Measurements from ENCODE around the gene SYCP1.
"Not testable (repeated sequence)": the region's sequence is repeated elsewhere in the genome, so short reads cannot be mapped to it uniquely, and the experiment has no call there.

SYCP1 gene

DNA sequence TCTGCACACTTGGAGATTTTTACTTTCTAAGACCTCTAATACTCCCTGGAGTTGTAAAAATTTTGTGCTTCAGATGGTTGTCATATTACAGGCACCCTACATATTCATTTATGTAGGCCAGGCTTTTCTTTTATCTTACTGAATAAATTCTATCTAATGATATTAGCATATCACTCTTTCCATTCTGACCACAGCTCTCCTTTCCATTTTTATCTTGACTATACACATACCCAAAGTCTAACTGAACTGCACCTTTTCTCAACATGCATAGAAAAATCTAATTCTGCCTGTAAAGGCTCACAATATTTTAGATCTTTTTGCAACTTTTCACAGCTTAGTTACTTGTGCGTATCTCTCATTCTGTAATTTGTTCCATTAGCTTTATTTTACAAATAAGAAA, 122.2 kb downstream of the SYCP1 start:
- in situ Hi-C loops (cut with HindIII; ENCODE audit: low sequenced_read_pairs): no loop called here

DNA sequence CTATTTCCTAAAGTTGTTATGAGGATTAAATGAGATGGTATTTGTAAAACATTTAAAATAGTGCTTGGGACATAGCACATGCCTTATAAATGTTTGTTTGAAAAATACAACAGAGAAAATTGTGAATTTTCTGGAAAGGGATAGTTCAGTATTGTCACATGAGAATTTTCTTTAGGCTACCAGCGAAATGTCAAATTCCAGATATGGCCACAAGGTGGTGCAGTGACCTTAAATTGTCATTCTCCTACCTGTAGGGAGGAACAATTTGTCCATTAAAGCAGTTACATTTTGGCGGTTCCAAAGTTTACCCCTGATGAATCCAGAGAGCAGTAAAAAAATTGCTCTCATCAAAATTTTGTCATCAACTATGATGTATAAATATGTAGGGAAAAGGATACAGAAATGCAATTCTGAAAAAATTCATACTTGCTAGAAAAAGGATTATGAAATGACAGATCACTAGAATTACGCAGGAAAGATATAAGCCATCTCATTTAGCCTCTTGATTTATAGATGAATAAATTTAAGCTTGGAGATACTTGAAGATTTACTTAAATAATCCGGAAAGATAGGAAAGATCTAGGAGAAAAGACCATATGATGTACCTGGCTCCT, 124.7 kb downstream of the SYCP1 start:
- in situ Hi-C loops (cut with HindIII; ENCODE audit: low sequenced_read_pairs): no loop called here

DNA sequence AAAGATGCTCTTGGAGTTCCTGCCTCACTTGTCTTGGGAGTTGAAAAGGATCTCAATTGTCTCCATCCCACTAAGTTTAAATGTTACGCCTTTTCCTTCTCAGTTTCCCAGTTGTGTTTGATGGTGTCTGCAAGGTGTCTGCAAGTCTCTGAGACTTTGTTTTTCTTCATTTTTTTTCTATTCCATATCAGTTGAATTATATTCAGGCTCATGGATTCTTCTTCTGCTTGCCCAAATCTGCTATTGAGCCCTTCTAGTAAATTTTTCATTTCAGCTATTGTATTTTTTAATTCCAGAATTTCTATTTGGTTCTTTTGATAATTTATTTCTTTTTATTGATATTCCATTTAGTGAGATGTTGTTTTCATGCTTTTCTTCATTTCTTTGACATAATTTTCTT, 127.6 kb downstream of the SYCP1 start:
- in situ Hi-C loops (cut with HindIII; ENCODE audit: low sequenced_read_pairs): no loop called here

DNA sequence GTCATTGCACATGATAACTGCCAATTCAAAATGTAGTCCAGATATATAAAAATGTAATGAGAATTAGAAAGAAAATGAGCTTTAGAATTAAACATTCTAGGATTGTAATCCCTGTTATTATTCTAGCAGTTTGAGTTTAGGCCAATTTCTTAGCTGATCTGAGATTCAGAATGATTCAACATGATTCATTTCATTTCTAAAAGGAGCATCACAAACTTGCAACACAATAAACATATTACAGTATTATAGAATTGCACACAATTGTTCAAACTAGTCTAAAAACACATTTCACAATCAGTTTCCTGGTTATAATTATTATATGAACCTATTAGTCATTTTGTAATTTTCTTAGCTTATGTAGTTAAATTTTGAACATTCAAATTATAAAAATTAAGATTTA, 131.6 kb downstream of the SYCP1 start:
- in situ Hi-C loops (cut with HindIII; ENCODE audit: low sequenced_read_pairs): no loop called here

DNA sequence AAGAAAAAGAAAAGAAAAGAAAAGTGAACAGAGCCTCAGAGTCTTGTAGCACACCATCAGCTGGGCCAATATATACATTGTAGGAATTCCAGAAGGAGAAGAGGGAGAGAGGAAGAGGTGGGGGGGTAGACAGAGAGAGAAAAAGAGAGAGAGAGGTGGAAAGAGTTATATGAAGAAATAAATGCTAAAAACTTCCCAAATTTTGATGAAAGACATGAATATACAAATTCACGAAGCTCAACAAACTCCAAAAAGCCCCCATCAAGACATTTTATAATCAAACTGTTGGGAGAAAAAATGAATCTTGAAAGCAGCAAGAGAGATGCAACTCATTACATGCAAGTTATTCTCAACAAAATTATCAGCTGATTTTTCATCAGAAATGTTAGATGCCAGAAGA, 133.4 kb downstream of the SYCP1 start:
- in situ Hi-C loops (cut with HindIII; ENCODE audit: low sequenced_read_pairs): no loop called here

DNA sequence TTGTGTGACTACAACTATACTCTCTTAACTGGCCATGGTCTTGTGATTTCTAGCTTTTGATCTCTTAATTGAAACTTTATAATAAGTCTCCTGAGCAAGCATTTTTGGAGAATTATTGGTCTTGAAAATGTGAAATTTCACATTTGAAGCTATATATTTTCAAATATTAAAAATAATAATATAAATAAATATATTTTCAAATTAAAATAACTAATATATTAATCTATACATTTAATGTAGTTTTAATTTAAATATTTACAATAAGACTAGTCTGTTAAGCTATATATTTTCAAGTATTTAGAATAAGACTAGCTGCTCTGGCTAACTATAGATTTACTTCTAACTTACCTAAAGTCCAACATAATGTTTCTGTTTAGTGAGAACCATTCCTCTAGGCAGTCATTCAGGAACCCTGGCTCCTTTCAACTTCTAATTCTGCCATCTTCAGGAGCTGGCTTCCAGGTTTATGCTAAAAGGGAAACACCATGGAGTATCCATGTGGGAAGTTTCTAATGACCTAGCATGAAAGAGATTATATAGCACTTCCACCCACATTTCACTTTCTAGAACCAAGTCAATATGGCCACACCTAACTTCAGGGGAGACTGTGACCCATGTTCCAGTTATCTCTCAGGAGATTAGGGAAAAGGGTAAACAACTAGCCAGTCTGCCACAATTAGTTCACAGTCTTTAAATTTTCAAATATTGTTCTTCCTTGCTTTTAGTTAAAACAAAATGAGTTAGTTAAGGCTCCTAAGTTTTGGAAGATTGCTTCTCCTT, 143.0 kb downstream of the SYCP1 start:
- in situ Hi-C loops (cut with HindIII; ENCODE audit: low sequenced_read_pairs): no loop called here

DNA sequence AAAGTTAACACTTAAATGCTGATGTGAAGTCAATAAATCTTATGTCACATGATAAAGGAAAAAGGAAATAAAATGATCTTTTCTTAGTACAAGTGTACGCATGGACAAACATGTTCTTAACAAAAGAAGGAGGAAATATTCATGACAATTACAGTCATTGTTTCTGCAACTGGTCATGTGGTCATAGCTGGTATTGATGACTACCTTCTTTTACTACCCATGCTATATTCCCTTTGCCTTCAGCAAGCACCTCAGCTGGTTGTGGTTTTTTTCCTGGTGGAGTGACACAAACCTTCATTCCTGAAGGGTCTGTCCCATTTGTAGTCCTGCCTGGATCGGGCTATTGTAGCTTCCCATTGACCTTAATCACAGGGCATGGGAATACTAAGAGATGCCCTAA, 151.5 kb downstream of the SYCP1 start:
- in situ Hi-C loops (cut with HindIII; ENCODE audit: low sequenced_read_pairs): no loop called here

DNA sequence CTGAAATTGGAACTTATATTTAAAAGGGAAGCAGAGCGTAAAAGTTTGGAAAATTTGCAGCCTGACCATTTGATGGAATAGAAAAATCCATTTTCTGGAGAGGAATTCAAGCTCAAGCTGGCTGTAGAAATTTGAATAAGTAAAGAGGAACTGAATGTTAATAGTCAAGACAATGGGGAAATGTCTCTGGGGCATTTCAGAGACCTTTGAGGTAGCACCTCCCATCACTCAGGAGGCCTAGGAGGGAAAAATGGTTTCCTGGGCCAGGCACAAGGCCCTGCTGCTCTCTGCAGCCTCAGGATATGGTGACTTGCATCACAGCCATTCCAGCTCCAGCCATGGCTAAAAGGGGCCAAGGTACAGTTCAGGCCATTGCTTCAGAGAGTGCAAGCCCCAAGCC, 157.3 kb downstream of the SYCP1 start:
- in situ Hi-C loops (cut with HindIII; ENCODE audit: low sequenced_read_pairs): no loop called here

DNA sequence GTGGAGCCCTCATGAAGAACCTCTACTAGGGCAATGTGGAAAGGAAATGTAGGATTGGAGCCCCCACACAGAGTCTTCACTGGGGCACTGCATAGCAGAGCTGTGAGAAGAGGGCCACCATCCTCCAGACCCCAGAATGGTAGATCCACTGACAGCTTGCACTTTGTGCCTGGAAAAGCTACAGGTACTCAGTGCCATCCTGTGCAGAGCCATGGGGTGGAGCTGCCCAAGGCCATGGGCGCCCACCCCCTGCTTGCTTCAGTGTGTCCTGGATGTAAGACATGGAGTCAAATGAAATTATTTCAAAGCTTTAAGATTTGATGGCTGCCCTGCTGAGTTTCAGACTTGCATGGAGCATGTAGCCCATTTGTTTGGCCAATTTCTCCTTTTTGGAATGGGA, 157.8 kb downstream of the SYCP1 start:
- in situ Hi-C loops (cut with HindIII; ENCODE audit: low sequenced_read_pairs): no loop called here

DNA sequence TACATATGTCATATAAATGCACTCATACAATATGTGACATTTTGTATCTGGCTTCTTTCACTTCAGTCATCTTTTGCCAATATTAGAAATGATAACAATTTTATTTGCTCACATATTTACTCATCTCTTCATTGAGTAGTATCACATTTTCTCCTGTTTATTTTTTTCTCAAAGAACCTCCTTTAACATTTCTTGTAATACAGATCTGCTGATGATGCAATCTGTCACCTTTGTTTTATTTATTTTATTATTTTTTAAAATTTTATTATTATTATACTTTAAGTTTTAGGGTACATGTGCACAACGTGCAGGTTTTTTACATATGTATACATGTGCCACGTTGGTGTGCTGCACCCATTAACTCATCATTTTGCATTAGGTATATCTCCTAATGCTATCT, 159.1 kb downstream of the SYCP1 start:
- in situ Hi-C loops (cut with HindIII; ENCODE audit: low sequenced_read_pairs): no loop called here

DNA sequence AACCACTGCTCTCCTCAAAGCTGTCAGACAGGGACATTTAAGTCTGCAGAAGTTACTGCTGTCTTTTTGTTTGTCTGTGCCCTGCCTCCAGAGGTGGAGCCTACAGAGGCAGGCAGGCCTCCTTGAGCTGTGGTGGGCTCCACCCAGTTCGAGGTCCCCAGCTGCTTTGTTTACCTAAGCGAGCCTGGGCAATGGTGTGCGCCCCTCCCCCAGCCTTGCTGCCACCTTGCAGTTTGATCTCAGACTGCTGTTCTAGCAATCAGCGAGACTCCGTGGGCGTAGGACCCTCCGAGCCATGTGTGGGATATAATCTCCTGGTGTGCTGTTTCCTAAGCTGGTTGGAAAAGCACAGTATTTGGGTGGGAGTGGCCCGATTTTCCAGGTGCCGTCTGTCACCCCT, 164.9 kb downstream of the SYCP1 start:
- in situ Hi-C loops (cut with HindIII; ENCODE audit: low sequenced_read_pairs): not testable (repeated sequence)

DNA sequence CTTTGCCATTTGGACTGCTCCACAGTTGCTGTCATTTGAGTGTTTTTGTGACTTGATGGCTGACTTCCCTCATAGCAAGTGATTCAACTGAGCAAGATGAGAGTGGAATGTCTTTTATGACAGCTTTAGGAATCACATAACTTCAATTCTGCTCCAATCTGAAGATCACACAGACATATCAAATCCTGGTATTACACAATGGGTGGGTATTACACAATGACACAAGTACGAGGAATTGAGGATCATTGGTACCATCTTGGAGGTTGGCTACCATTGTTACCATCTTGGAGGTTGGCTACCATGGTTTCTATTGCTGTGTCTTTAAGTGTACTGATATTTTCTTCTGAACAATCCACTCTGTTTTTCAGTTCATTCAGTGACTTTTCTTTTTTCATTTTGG, 166.5 kb downstream of the SYCP1 start:
- in situ Hi-C loops (cut with HindIII; ENCODE audit: low sequenced_read_pairs): no loop called here

DNA sequence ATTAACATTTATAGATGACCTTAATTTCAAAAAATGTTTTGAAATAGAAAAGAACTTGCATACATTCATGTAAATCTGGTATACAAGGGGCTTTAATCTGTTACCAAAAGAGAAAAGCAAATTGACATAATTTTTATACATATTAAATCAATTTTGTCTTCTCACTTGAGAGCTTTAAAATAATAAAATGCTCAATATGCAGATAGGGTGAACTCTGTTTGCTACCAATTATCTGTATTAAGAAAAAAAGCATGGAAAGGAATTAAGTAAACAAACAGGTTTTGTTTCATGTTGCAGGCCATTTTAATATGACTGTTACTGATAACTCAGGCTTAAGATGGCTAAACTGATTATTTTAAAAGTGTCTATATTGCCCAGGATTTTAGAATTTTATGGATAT, 168.9 kb downstream of the SYCP1 start:
- in situ Hi-C loops (cut with HindIII; ENCODE audit: low sequenced_read_pairs): no loop called here

DNA sequence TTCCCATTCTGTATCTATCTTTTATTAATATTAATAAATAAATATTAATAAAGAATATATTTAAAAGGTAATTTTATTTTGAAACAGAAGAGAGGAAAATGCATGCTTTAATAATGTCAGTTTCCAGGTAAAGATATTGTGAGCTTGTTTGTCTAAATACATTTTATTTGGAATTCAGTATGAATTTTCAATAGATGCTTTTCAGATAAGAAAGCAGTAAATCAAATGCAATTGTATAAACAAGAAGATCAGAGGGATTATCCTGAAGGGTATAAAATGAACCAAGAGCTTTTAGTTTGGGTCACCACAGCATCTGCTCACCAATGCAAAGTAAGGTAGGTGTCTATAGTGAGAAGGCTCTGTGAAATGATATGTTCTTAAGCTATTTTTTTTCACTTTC, 174.9 kb downstream of the SYCP1 start, which contains the start of gene TSHB:
TSHB (plus strand) TSS at position 301 of the 400 bp plus-strand sequence. CDS start 3,537 bp downstream, outside the sequence.
- in situ Hi-C loops (cut with HindIII; ENCODE audit: low sequenced_read_pairs): no loop called here

DNA sequence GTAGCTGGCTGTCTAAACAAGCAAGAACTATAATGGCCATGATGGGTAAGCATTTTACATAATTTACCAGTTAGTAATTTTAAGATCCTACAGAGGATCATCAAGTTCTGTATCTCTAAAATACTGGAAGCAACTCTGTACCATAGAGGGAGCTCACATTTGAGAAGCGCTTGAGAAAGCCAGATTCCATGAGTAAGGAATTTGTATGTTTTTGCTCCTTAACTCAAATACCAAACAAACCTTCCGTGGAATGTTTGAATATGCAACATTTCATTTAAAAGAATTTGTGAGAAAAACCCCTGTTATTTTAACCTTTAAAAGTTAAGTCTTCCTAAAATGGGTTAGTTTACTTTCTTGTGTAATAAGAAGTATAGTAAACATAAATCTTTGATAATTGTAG, 176.9 kb downstream of the SYCP1 start:
- in situ Hi-C loops (cut with HindIII; ENCODE audit: low sequenced_read_pairs): no loop called here

DNA sequence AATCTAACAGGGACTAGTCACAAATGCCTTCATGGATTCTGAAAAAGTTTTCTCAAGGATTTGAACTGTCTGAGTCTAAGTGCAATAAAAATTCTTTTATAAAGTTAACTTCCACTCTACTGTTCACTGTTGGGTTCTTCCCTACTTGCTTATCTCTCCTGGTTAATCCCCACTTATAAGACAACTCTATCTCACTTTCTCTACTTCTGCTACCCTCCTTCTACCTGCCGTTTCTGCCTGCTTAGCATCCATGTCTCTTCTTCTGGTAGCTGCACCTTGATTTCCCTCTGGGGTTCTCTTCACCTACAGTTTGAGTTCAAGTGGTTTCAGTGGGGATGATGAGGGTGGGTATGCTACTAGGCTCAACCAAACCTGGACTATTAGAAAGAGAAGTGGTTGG, 181.0 kb downstream of the SYCP1 start:
- in situ Hi-C loops (cut with HindIII; ENCODE audit: low sequenced_read_pairs): no loop called here

DNA sequence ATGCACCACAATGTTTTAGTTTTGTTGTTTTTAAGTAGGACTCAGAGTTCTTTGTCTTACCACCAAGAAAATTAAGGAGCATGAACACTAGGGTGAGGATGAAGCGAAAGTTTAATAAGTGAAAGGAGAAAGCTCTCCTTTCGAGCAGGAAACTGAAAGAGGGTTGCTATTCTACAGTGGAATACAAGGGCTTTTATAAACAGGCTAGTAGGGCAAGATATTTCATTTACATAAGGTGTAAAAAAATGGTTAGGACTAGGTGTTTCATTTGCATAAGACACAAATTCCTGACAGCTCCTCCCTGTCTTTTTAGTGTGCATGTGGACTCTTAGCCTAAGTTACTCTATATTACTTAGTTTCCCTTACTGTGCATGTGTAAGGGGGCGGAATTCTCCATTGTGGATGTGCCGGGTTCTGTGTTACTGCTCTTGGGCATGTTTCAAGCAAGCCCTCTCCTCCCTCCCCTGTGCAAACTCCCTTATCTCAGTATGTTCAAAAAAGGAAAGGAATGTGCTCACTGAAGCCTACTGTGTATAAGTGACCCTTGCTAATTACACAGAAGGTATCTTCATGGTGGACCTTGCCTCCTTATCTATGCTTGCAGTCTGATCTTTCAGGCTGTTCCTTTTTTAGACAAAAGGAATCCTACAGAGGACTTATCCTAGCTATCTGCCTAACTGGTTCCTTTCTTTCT, 182.3 kb downstream of the SYCP1 start:
- in situ Hi-C loops (cut with HindIII; ENCODE audit: low sequenced_read_pairs): no loop called here

DNA sequence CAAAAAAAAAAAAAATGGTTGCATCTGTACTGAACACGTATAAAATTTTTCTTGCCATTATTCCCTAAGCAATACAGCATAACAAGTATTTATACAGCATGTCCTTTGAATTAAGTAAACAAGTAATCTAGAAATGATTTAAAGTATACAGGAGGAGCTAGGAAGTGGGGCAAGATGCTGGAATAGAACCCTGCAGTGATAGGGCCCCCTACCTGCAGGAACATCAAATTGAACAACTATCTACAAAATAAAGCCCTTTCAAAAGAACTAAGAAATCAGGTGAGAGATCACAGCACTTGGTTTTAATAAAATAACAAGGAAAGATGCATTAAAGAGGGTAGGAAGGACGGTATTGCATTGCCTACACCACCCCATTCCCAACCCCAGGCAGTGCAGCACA, 185.8 kb downstream of the SYCP1 start:
- in situ Hi-C loops (cut with HindIII; ENCODE audit: low sequenced_read_pairs): no loop called here

DNA sequence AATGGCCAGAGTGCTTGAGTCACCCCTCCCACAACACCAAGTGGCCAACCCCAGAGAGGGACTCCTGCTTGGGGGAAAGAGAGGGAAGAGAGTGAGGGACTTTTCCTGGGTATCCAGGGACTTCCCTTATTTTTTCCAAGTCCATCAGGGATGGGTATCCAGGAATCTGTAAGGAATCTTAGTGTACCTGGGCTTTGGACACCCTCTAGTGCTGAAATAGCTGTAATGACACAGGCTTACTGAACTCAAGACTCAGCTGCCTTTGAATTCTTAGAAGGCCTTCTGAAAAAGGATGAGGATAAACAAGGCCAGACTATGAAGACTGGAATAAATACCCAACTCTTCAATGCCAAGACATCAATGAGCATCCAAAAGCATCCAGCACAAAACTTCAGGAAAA, 187.0 kb downstream of the SYCP1 start:
- in situ Hi-C loops (cut with HindIII; ENCODE audit: low sequenced_read_pairs): no loop called here

Data from endothelial cell of hepatic sinusoid (primary cell).